K562 (cell line): ENCODE measurements around the gene DIAPH1. TPM values are rescaled to one million over a fixed set of nuclear protein-coding genes. Genes with fewer than 3 reads are reported as not detected.

Experiments used
- ELF2 ChIP-seq: fragments of 250-450 bp; sonication (Bioruptor Pico); IDR thresholded peaks from 2 replicates; pipeline ENCODE4 v1.5.0; 2021; ENCODE audit warnings: mild to moderate bottlenecking
- ETS2 ChIP-seq: IDR thresholded peaks from 2 replicates; pipeline ENCODE4 v1.6.1; 2016; ENCODE audit warnings: borderline replicate concordance, missing genetic modification characterization, mild to moderate bottlenecking, moderate library complexity, missing compliant biosample characterization; ENCODE audit not compliant: poor library complexity, severe bottlenecking
- FOXM1 ChIP-seq, 2 experiments: fragments of 450-650 bp in 1 of 2; sonication (generic) in 1 of 2; formaldehyde crosslinking in 1 of 2; IDR thresholded peaks; 2 replicates each; pipeline versions ENCODE4 v1.6.1 to v1.9.0; 2017 to 2022; ENCODE audit warnings: low read depth in 2 of 2, mild to moderate bottlenecking in 2 of 2, missing genetic modification reagents in 1 of 2, moderate library complexity in 1 of 2
- KAT7 ChIP-seq: sonication (generic); formaldehyde crosslinking; IDR thresholded peaks from 2 replicates; pipeline ENCODE4 v1.8.0; 2022; ENCODE audit warnings: missing genetic modification reagents, mild to moderate bottlenecking, borderline replicate concordance
- MAFF ChIP-seq: IDR thresholded peaks from 2 replicates; pipeline ENCODE4 v1.6.1; 2012; ENCODE audit warnings: low read length, improper control_type of control experiment
- MAFK ChIP-seq: IDR thresholded peaks from 2 replicates; pipeline ENCODE4 v1.6.1; 2011; ENCODE audit warnings: low read length, improper control_type of control experiment
- MCM5 ChIP-seq: fragments of 450-650 bp; IDR thresholded peaks from 2 replicates; pipeline ENCODE4 v1.6.1; 2016; ENCODE audit warnings: low read depth
- MTA3 ChIP-seq: fragments of 450-650 bp; formaldehyde crosslinking; IDR thresholded peaks from 2 replicates; pipeline ENCODE4 v1.6.1; 2017; ENCODE audit warnings: mild to moderate bottlenecking, borderline replicate concordance
- MYC ChIP-seq, 2 experiments: fragments of 250-450 bp in 1 of 2; sonication (Bioruptor Pico) in 1 of 2; IDR thresholded peaks; 2 replicates each; pipeline versions ENCODE4 v1.5.1 to v1.6.1; 2012 to 2021; ENCODE audit warnings: low read depth in 2 of 2, borderline replicate concordance in 1 of 2, improper control_type of control experiment in 1 of 2, low read length in 1 of 2, mild to moderate bottlenecking in 1 of 2, moderate library complexity in 1 of 2
- NFXL1 ChIP-seq: fragments of 450-650 bp; formaldehyde crosslinking; IDR thresholded peaks from 2 replicates; pipeline ENCODE4 v1.4.0; 2021; ENCODE audit warnings: mild to moderate bottlenecking
- POLR3A ChIP-seq: IDR thresholded peaks from 2 replicates; pipeline ENCODE4 v1.6.1; 2011; ENCODE audit warnings: borderline replicate concordance, mild to moderate bottlenecking, moderate library complexity; ENCODE audit not compliant: insufficient read length, insufficient read depth; ENCODE audit errors: extremely low read depth
- RBBP5 ChIP-seq: fragments of 200-600 bp; sonication (generic); IDR thresholded peaks from 2 replicates; pipeline ENCODE4 v1.6.1; 2012; ENCODE audit warnings: borderline replicate concordance, mild to moderate bottlenecking, low read length, control low read depth, inconsistent platforms; ENCODE audit not compliant: insufficient read depth, poor library complexity, severe bottlenecking
- SMC3 ChIP-seq: conservative IDR thresholded peaks from 2 replicates; pipeline ENCODE4 v1.6.1; 2011; ENCODE audit warnings: low read depth, low read length, improper control_type of control experiment; ENCODE audit not compliant: insufficient read depth
- TAF9B ChIP-seq: fragments of 450-650 bp; IDR thresholded peaks from 2 replicates; pipeline ENCODE4 v1.6.1; 2018; ENCODE audit warnings: mild to moderate bottlenecking; ENCODE audit not compliant: partially characterized antibody
- TBL1XR1 ChIP-seq, 2 experiments: IDR thresholded peaks; 2 replicates each; pipeline ENCODE4 v1.6.1; 2012; ENCODE audit warnings: improper control_type of control experiment in 2 of 2, low read length in 2 of 2, mild to moderate bottlenecking in 1 of 2
- ZNF224 ChIP-seq: sonication (generic); formaldehyde crosslinking; IDR thresholded peaks from 2 replicates; pipeline ENCODE4 v1.8.0; 2022; ENCODE audit warnings: mild to moderate bottlenecking, missing genetic modification reagents
- ZNF354B ChIP-seq: fragments of 250-450 bp; sonication (Bioruptor Pico); IDR thresholded peaks from 2 replicates; pipeline ENCODE4 v1.4.0; 2020
- polyA plus RNA-seq, 8 experiments: library from polyadenylated mRNA; depleted of rRNA in 4 of 8; stranded (reverse) in 5 of 8; unstranded in 3 of 8; fragments of >200 nt; fragmentation: Nextera tagmentation in 2 of 8; fragmentation: Illumina TruSeq in 1 of 8; extraction: Ambion mirVana in 2 of 8; extraction: Trizol in 1 of 8; gene quantifications; 2 replicates each; pipeline versions ENCODE4 v1.2.1 to v1.2.3, GENCODE V29; 2011 to 2014; ENCODE audit warnings: inconsistent platforms in 1 of 8, missing spikeins in 1 of 8
- total RNA-seq, 7 experiments: library from RNA; depleted of rRNA in 6 of 7; stranded (reverse); fragments of >200 nt in 6 of 7; fragmentation: Illumina TruSeq in 2 of 7; extraction: Trizol in 2 of 7; gene quantifications; 2 replicates each; pipeline versions ENCODE4 v1.2.1 to v1.2.3, GENCODE V29; 2011 to 2021; ENCODE audit warnings: low replicate concordance in 1 of 7
- TF ChIP-seq, protein P1 (sequence below): IDR thresholded peaks from 2 replicates; pipeline ENCODE4 v1.6.1; 2011; ENCODE audit warnings: borderline replicate concordance, low read depth, mild to moderate bottlenecking, moderate library complexity, low read length; ENCODE audit not compliant: insufficient read depth, poor library complexity, severe bottlenecking
- TF ChIP-seq, protein P2 (sequence below): fragments of 450-650 bp; IDR thresholded peaks from 2 replicates; pipeline ENCODE4 v1.7.0; 2016; ENCODE audit warnings: borderline replicate concordance
- TF ChIP-seq, protein P3 (sequence below): sonication (generic); formaldehyde crosslinking; IDR thresholded peaks from 2 replicates; pipeline ENCODE4 v1.8.0; 2022; ENCODE audit warnings: missing genetic modification reagents, mild to moderate bottlenecking, moderate library complexity, borderline replicate concordance

Gene DIAPH1
- total and polyA plus RNA-seq, 9 of the 15 experiments (the other 6 are each of a cell fraction or from before 2014, with no cell fraction given), result 60.8 to 328 (median 97.8) TPM

DNA sequence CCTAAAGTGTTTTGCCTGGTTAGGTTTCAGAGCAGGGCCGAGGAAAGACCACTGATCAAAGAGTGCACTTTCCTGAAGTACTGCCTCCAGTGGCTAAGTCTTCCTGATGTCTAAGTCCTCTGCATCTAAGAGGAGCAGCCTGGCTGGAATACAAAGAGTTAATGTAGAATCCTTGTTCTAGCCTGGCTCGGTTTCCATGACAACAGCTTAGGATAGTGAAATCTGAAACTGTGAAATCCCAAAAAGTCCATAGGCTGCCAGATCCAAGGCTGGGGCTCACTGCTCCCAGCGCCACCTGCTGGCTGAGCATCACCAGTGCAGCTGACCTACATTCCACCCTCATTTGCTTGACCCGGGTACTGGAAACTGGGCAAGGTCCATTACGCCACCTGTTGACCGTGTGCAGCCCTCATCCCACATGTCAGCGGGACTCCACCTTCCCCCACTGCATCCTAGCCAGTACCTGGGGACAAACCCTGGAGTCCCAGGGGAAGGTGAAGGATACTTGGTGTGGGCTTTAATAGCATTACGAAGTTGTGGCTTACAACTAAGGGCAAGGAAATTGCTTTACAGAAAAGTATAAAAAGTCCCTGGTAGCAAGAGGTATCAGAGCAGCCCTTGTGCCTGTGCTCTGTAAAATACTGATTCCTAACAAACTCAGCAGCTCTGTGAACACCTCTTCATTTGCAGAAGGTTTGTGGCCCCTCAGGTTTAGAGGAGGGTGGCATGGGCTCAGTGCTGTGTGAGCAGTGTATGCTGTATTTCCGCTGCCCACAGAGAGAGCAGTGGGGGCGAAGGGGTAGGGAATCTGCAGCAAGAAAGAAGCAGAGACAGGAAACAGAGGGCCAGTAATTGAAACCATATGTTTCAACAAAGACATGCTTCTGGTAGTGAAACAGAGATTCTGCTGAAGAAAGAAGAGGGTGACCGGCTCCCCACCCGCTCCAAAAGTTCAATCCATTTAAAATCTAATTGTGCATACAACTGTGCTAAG lies 93.9 kb downstream of the DIAPH1 start (continued):
- TF ChIP-seq, protein P1, sequence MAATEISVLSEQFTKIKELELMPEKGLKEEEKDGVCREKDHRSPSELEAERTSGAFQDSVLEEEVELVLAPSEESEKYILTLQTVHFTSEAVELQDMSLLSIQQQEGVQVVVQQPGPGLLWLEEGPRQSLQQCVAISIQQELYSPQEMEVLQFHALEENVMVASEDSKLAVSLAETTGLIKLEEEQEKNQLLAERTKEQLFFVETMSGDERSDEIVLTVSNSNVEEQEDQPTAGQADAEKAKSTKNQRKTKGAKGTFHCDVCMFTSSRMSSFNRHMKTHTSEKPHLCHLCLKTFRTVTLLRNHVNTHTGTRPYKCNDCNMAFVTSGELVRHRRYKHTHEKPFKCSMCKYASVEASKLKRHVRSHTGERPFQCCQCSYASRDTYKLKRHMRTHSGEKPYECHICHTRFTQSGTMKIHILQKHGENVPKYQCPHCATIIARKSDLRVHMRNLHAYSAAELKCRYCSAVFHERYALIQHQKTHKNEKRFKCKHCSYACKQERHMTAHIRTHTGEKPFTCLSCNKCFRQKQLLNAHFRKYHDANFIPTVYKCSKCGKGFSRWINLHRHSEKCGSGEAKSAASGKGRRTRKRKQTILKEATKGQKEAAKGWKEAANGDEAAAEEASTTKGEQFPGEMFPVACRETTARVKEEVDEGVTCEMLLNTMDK, result peak; percentile 87
- no peak for TF ChIP-seq ZNF354B (CRISPR knock-in tag)
- peak; percentile 28; the same call in 1 of the 2 replicates for TF ChIP-seq MAFK
- TF ChIP-seq MAFF, result no peak
- TF ChIP-seq, protein P2, sequence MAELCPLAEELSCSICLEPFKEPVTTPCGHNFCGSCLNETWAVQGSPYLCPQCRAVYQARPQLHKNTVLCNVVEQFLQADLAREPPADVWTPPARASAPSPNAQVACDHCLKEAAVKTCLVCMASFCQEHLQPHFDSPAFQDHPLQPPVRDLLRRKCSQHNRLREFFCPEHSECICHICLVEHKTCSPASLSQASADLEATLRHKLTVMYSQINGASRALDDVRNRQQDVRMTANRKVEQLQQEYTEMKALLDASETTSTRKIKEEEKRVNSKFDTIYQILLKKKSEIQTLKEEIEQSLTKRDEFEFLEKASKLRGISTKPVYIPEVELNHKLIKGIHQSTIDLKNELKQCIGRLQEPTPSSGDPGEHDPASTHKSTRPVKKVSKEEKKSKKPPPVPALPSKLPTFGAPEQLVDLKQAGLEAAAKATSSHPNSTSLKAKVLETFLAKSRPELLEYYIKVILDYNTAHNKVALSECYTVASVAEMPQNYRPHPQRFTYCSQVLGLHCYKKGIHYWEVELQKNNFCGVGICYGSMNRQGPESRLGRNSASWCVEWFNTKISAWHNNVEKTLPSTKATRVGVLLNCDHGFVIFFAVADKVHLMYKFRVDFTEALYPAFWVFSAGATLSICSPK, result no peak
- TF ChIP-seq ZNF224 (CRISPR knock-in tag), result no peak
- TF ChIP-seq MTA3, result 0 out of 2 replicates have a peak, but pooled peaks have one; percentile 34
- no peak for TF ChIP-seq MCM5
- no peak for TF ChIP-seq TAF9B
- peak; percentile 61 for TF ChIP-seq MYC (IDR thresholded peaks at IDR 0.05; ENCODE audit: low read depth, low read length)
- no peak for TF ChIP-seq MYC (CRISPR knock-in tag; IDR thresholded peaks at IDR 0.05; ENCODE audit: borderline replicate concordance, low read depth)
- TF ChIP-seq ETS2 (tag), result no peak
- TF ChIP-seq ELF2 (CRISPR knock-in tag), result no peak
- peak in 1 of 2 experiments; percentile 48; a peak in 1 of 4 replicates for TF ChIP-seq TBL1XR1 (IDR thresholded peaks at IDR 0.05; ENCODE audit: low read length in 2 of 2)
- TF ChIP-seq, protein P3, sequence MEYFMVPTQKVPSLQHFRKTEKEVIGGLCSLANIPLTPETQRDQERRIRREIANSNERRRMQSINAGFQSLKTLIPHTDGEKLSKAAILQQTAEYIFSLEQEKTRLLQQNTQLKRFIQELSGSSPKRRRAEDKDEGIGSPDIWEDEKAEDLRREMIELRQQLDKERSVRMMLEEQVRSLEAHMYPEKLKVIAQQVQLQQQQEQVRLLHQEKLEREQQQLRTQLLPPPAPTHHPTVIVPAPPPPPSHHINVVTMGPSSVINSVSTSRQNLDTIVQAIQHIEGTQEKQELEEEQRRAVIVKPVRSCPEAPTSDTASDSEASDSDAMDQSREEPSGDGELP (CRISPR knock-in tag), result peak; percentile 71; the same call in 1 of the 2 replicates
- TF ChIP-seq KAT7 (CRISPR knock-in tag), result no peak
- TF ChIP-seq SMC3, result peak; percentile 96
- TF ChIP-seq POLR3A, result no peak
- TF ChIP-seq FOXM1 (IDR thresholded peaks at IDR 0.05; ENCODE audit: low read depth), result no peak
- no peak for TF ChIP-seq FOXM1 (CRISPR knock-in tag; IDR thresholded peaks at IDR 0.05; ENCODE audit: low read depth)
- TF ChIP-seq NFXL1 (CRISPR knock-in tag), result no peak
- TF ChIP-seq RBBP5, result no peak
